DND-41 (cell line): ENCODE data around the gene CDH23.

Source experiments
- CTCF ChIP-seq: IDR thresholded peaks from 2 replicates; pipeline ENCODE4 v1.5.1; 2012; ENCODE audit warnings: borderline replicate concordance, low read length, moderate library complexity, mild to moderate bottlenecking; ENCODE audit not compliant: poor library complexity, severe bottlenecking; ENCODE audit errors: extremely low read depth
- EZH2 ChIP-seq: IDR thresholded peaks from 3 replicates; pipeline ENCODE4 v1.6.1; 2012; ENCODE audit warnings: borderline replicate concordance, low read depth, mild to moderate bottlenecking, moderate library complexity, low read length, inconsistent platforms; ENCODE audit not compliant: severe bottlenecking

- no peak for TF ChIP-seq EZH2
- no peak for TF ChIP-seq CTCF
Observed at GRCh38 chr10:71357792-71358265, 38.9 kb upstream of the CDH23 start.
